Colonic mucosa (tissue), 4 donors: ENCODE results near the gene PCP4L1. TPM values are rescaled to one million over a fixed set of nuclear protein-coding genes. Genes with fewer than 3 reads are reported as not detected.
"Not testable (repeated sequence)": the region's sequence is repeated elsewhere in the genome, so short reads cannot be mapped to it uniquely, and the experiment has no call there.

Source experiments
- DNase-seq: peaks from one replicate; pipeline ENCODE4 v3.0.0-alpha.2; 2020
- H3K27ac ChIP-seq: fragments of 200-600 bp; one replicate; pipeline ENCODE4 v1.8.0; 2021
- H3K27me3 ChIP-seq: fragments of 200-600 bp; one replicate; pipeline ENCODE4 v1.8.0; 2021
- H3K36me3 ChIP-seq: fragments of 200-600 bp; one replicate; pipeline ENCODE4 v1.8.0; 2021
- H3K4me1 ChIP-seq: fragments of 200-600 bp; one replicate; pipeline ENCODE4 v1.8.0; 2021; ENCODE audit warnings: mild to moderate bottlenecking
- H3K4me3 ChIP-seq: fragments of 200-600 bp; one replicate; pipeline ENCODE4 v1.8.0; 2021
- H3K9ac ChIP-seq, 2 donors: one replicate each; pipeline ENCODE4 v1.7.0; 2013; ENCODE audit warnings: control low read depth in 2 of 2, low read depth in 2 of 2, low read length in 2 of 2
- H3K9me3 ChIP-seq: fragments of 200-600 bp; one replicate; pipeline ENCODE4 v1.8.0; 2021
- CTCF ChIP-seq: fragments of 200-600 bp; IDR thresholded peaks from one replicate; pipeline ENCODE4 v1.8.0; 2022; ENCODE audit warnings: antibody characterized with exemption, mild to moderate bottlenecking
- intact Hi-C: fragments of 100-400 bp; cut with DNase I; formaldehyde crosslinking; loops from one replicate; pipeline ENCODE4 v1.14.1; 2022
- microRNA-seq: library from miRNA; unstranded; fragments of <30 nt; microRNA quantifications from one replicate; pipeline ENCODE4, GENCODE V29; 2019
- total RNA-seq, 2 donors: library from RNA; stranded (reverse); fragmentation: NEBNext Ultra II Directional in 1 of 2; extraction: Animal tissue kit (Norgen Biotek cat#: 25700) in 1 of 2; gene quantifications; one replicate each; pipeline ENCODE4 v1.2.1, GENCODE V29; 2021
- donor health status: healthy.
- donor health status: DM: no; HTN: no; CAD: no.
- donor health status: DM: no; HTN: no; CAD: no.

Gene PCP4L1
- total RNA-seq, 2 donors from 2014 or later, result 0.22 to 1.4 TPM

GRCh38 chr1:161314201-161314981 lies 55.8 kb downstream of the PCP4L1 start, which contains the start of gene SDHC:
Gene SDHC, plus strand, starts transcription at chr1:161314381. Its CDS starts 25 bp downstream, at chr1:161314406.
- no peaks in the 10 kb centered on the region for H3K27me3 ChIP-seq
- H3K27ac ChIP-seq, result peak within 1 kb of the TSS; percentile 73
- intact Hi-C loops, result no loop called here
- no peaks in the 10 kb centered on the region for H3K36me3 ChIP-seq
- peak within 1 kb of the TSS; percentile 76 for H3K4me3 ChIP-seq
- peaks cover 6% of the 10 kb centered on the region for H3K4me1 ChIP-seq
- peak; percentile 91 for DNase-seq
- H3K9ac ChIP-seq, result peak within 1 kb of the TSS; percentile 83 to 97
- H3K9me3 ChIP-seq, result no peaks in the 10 kb centered on the region
- no peak for TF ChIP-seq CTCF

- H3K4me1 ChIP-seq, H3K4me3 ChIP-seq, H3K27me3 ChIP-seq, H3K36me3 ChIP-seq, intact Hi-C loops, H3K27ac ChIP-seq, H3K9me3 ChIP-seq, H3K9ac ChIP-seq, DNase-seq: not testable (repeated sequence)
Observed at GRCh38 chr1:161315841-161316674, 57.5 kb downstream of the PCP4L1 start.

- no peaks in the 10 kb centered on the region for H3K27me3 ChIP-seq
- no peaks in the 10 kb centered on the region for H3K4me1 ChIP-seq
- H3K27ac ChIP-seq, result no peak overlapping the region
- no peak for DNase-seq
- H3K9me3 ChIP-seq, result no peaks in the 10 kb centered on the region
- H3K4me3 ChIP-seq, result no peak overlapping the region
- no peaks in the 10 kb centered on the region for H3K36me3 ChIP-seq
- H3K9ac ChIP-seq, result no peak overlapping the region
- TF ChIP-seq CTCF, result no peak
- intact Hi-C loops, result no loop called here
Observed at GRCh38 chr1:161324020-161324419, 65.5 kb downstream of the PCP4L1 start.

GRCh38 chr1:161330346-161330745 lies 71.8 kb downstream of the PCP4L1 start:
- no peak overlapping the region for H3K4me3 ChIP-seq
- no peak overlapping the region for H3K27ac ChIP-seq
- H3K9me3 ChIP-seq, result no peaks in the 10 kb centered on the region
- TF ChIP-seq CTCF, result no peak
- intact Hi-C loops, result no loop called here
- no peak overlapping the region for H3K9ac ChIP-seq
- H3K27me3 ChIP-seq, result no peaks in the 10 kb centered on the region
- no peaks in the 10 kb centered on the region for H3K4me1 ChIP-seq
- DNase-seq, result no peak
- no peaks in the 10 kb centered on the region for H3K36me3 ChIP-seq

- no peak overlapping the region for H3K4me3 ChIP-seq
- TF ChIP-seq CTCF, result no peak
- no peaks in the 10 kb centered on the region for H3K36me3 ChIP-seq
- H3K9me3 ChIP-seq, result no peaks in the 10 kb centered on the region
- H3K27ac ChIP-seq, result no peak overlapping the region
- H3K27me3 ChIP-seq, result no peaks in the 10 kb centered on the region
- DNase-seq, result no peak
- intact Hi-C loops, result no loop called here
- no peaks in the 10 kb centered on the region for H3K4me1 ChIP-seq
- H3K9ac ChIP-seq, result no peak overlapping the region
Observed at GRCh38 chr1:161333166-161333565, 74.6 kb downstream of the PCP4L1 start.

Small RNA genes within 50 kb of the gene (microRNA-seq; reads per million reads assigned to microRNA genes)
- 3.9 reads per million for gene MIR5187

Other genes with a start within 250 kb of the PCP4L1 start
- gene F11R, start 237.6 kb upstream of the PCP4L1 start, total RNA-seq, result 100 to 1,000 TPM; 134 to 179 TPM
- 10 to 100 TPM; 74.7 to 87.8 TPM for gene TSTD1, start 219.8 kb upstream of the PCP4L1 start, total RNA-seq
- gene USF1, start 212.8 kb upstream of the PCP4L1 start, total RNA-seq, result 10 to 100 TPM; 63.6 TPM
- gene ARHGAP30, start 188.9 kb upstream of the PCP4L1 start, total RNA-seq, result 1 to 10 TPM; 3.5 to 5.3 TPM
- 1 to 10 TPM; 4.6 to 7.8 TPM for gene NECTIN4, start 169.2 kb upstream of the PCP4L1 start, total RNA-seq
- gene KLHDC9, start 160.4 kb upstream of the PCP4L1 start, total RNA-seq, result 10 to 100 TPM in 1 of 2 donors, 1 to 10 TPM in 1; 7.1 to 10.1 TPM
- 10 to 100 TPM; 42.7 to 49.6 TPM for gene PFDN2, start 140.7 kb upstream of the PCP4L1 start, total RNA-seq
- 10 to 100 TPM; 58.8 to 84.4 TPM for gene NIT1, start 140.6 kb upstream of the PCP4L1 start, total RNA-seq
- 10 to 100 TPM; 33.8 to 34.3 TPM for gene DEDD, start 126.1 kb upstream of the PCP4L1 start, total RNA-seq
- 100 to 1,000 TPM in 1 of 2 donors, 10 to 100 TPM in 1; 94.2 to 111 TPM for gene UFC1, start 104.8 kb upstream of the PCP4L1 start, total RNA-seq
- 10 to 100 TPM; 20.8 to 29.0 TPM for gene USP21, start 99.2 kb upstream of the PCP4L1 start, total RNA-seq
- gene PPOX, start 92.3 kb upstream of the PCP4L1 start, total RNA-seq, result 10 to 100 TPM; 13.4 to 14.3 TPM
- 10 to 100 TPM; 30.3 to 34.8 TPM for gene B4GALT3, start 81.2 kb upstream of the PCP4L1 start, total RNA-seq
- 10 to 100 TPM in 1 of 2 donors, under 1 TPM in 1; 0.57 to 14.0 TPM for gene ADAMTS4, start 59.7 kb upstream of the PCP4L1 start, total RNA-seq
- gene NDUFS2, start 56.4 kb upstream of the PCP4L1 start, total RNA-seq, result 100 to 1,000 TPM; 167 to 169 TPM
- gene FCER1G, start 43.5 kb upstream of the PCP4L1 start, total RNA-seq, result 10 to 100 TPM in 1 of 2 donors, 1 to 10 TPM in 1; 6.6 to 16.0 TPM
- 1 to 10 TPM in 1 of 2 donors, not detected in 1; 5.1 TPM for gene APOA2, start 35.1 kb upstream of the PCP4L1 start, total RNA-seq
- 10 to 100 TPM; 16.6 to 23.1 TPM for gene TOMM40L, start 32.7 kb upstream of the PCP4L1 start, total RNA-seq
- not detected for gene NR1I3, start 20.5 kb upstream of the PCP4L1 start, total RNA-seq
- 1 to 10 TPM; 2.7 to 3.1 TPM for gene MPZ, start 51.2 kb downstream of the PCP4L1 start, total RNA-seq
- gene SDHC, start 55.6 kb downstream of the PCP4L1 start, total RNA-seq, result 100 to 1,000 TPM; 294 to 331 TPM
- not detected for gene CFAP126, start 109.1 kb downstream of the PCP4L1 start, total RNA-seq
- gene FCGR2A, start 246.7 kb downstream of the PCP4L1 start, total RNA-seq, result 10 to 100 TPM in 1 of 2 donors, 1 to 10 TPM in 1; 4.5 to 14.0 TPM